Hematopoietic multipotent progenitor cell treated with erythropoietin and hydrocortisone succinate and interleukin-3 and kit ligand, for 15 days (in vitro differentiated cells): ENCODE results near the gene SKAP1.

Source experiments
- DNase-seq: peaks from one replicate; pipeline ENCODE4 v3.0.0-alpha.2; 2015; ENCODE audit warnings: low spot score

The SKAP1 gene

GRCh38 chr17:48107137-48108055, 322.6 kb downstream of the SKAP1 start, which contains the start of gene SNX11:
Gene SNX11, plus strand, starts transcription at chr17:48107766. Its CDS starts 4,278 bp downstream, at chr17:48112044.
- DNase-seq: peak; percentile 81

DNA sequence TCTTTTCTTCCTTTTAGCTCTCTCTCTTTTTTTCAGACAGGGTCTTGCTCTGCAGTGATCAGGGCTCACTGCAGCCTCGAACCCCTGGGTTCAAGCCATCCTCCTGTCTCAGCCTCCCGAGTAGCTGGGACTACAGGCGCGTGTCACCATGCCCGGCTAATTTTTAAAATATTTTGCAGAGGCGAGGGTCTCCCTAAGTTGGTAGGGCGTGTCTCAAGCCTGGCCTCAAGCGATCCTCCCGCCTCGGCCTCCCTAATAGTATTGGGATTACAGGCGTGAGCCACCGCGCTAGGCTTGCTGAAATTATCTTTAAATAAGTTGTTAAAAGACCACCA, 323.2 kb downstream of the SKAP1 start:
- no peak for DNase-seq

DNA sequence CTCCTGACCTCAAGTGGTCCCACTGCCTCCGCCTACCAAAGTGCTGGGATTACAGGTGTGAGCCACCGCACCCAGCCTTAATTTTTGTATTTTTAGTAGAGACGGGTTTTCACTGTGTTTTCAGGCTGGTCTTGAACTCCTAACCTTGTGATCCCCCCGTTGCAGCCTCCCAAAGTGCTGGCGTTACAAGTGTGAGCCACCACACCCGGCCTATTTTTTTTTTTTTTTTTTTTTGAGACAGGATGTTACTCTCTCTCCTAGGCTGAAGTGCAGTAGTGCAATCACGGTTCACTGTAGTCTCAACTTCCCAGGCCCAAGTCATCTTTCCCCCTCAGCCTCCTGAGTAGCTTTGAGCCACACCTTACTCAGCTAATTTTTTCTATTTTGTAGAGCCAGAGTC, 325.6 kb downstream of the SKAP1 start:
- no peak for DNase-seq

DNA sequence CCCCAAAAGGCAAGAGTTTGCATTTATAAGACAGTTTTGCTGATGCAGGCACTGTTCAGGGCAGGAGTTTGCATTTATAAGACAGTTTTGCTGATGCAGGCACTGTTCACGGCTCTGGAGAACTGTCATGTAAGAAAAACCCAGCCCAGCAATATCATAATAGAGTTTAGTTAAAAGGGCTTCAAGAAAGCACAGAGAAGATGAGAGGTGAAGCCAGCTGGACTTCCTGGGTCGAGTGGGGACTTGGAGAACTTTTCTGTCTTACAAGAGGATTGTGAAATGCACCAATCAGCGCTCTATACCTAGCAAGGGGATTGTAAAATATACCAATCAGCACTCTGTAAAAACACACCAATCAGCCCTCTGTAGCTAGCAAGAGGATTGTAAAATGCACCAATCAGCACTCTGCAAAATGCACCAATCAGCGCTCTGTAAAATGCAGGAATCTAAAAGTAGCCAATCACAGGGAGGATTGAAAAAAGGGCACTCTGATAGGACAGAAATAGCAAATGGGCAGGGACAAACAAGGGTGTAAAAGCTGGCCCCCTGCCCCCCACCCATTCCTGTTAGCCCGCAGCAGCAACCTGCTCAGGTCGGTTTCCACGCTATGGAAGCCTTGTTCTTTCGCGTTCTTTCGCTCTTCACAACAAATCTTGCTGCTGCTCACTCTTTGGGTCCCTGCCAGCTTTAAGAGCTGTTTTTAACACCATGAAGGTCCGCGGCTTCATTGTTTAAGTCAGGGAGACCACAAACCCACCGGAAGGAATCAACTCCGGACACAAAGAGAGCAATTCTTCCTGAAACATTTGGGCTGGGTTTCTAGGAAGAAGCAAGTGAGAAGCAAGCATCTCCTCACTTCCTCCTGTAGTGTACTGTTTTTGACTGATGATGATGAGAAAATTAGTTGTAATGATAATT, 327.0 kb downstream of the SKAP1 start:
- DNase-seq: no peak

GRCh38 chr17:48102043-48102750, 327.8 kb downstream of the SKAP1 start:
- DNase-seq: no peak

DNA sequence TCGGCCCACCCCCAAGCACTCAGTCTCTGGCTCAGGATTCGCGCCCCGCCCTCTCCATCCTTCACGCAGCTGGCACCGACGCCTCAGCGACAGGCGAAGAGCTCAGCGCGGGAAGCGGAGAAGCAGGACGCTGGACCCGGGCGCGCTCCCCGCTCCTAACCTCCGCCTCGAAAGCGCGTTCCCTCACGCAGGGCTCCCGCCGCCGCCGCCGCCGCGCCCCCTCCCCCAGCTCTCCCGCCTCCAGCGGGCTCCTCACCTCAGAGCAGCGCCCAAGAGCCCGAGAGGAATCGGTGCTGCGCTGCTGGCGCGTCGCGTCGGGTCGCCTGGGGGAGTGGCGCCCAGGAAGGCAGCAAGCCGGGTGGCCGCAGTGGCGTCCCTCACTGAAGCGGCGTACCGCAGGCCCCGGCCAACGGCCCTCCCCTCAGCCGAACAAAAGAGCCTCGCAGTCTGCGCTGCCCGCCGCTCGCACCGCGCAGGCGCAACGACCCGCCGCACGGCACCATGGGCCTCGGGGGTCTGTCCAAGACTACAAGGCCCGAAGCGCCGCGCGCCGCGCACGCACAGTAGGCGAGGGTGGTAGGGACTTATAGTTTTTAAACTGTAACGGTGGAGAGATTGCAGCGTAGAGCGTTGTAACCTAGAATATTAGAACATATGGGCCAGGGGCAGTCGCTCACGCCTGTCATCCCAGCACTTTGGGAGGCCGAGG, 328.8 kb downstream of the SKAP1 start, which contains the start of gene CBX1:
CBX1 (minus strand) TSS at position 467 of the 709 bp plus-strand sequence. CDS start 24,474 bp downstream, outside the sequence.
- peak; percentile 73 for DNase-seq

- DNase-seq: no peak
These were observed 329.4 kb downstream of the SKAP1 start for GRCh38 chr17:48100591-48101011.

DNA sequence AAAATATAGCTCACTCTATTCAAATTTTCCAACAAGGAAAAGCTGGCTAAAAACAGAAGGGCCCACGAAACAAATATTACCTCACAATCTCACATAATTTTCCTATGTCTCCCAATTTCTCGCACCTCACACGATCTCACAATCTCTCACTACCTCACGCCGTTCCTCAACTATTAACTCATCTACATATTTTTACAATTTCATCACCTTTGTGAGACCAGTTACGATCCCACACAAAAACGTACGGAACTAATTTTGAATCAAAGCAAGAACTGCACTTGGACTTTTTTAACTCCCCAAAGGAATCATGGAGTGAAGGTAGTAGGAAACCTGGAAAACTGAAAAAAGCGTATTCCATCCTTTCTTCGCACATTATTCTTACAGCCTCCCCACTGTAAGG, 329.9 kb downstream of the SKAP1 start:
- no peak for DNase-seq

- no peak for DNase-seq
These were observed 334.4 kb downstream of the SKAP1 start for GRCh38 chr17:48095611-48096010.

DNA sequence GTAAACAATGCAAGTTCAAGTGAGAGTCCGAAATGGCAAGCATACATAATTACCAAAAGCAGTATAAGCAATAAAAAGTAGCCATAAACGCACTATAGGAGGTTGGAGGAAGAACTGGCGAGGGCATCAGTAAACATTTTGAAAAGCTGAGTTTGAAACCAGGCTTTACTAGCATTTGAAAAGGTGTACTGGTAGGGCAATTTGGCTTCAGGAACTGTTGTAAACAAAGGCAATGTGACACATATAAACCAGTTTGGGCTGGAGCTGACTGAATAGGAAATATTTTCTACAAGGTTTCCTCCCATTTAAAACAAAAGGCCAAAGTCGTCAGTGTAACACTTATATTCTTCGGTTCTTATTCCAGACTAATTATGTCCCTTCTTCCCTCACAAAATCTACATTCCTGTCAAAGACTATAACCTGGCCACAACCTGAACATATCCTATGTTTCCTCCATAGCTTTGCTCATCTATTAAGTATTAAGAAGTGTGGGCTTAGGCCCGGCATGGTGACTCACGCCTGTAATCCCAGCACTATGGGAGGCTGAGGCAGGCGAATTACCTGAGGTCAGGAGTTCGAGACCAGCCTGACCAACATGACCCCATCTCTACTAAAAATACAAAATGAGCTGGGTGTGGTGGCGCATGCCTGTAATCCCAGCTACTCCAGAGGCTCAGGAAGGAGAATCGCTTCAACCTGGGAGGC, 336.5 kb downstream of the SKAP1 start:
- no peak for DNase-seq

GRCh38 chr17:48084932-48085331, 345.1 kb downstream of the SKAP1 start:
- no peak for DNase-seq
